Measurements from ENCODE around the gene KRTAP2-3. TPM values are rescaled to one million over a fixed set of nuclear protein-coding genes. Genes with fewer than 3 reads are reported as not detected.

Gene KRTAP2-3
- total and polyA plus RNA-seq, 10 of the 15 experiments (the other 5 are each of a cell fraction or from before 2014, with no cell fraction given), result not detected

DNA sequence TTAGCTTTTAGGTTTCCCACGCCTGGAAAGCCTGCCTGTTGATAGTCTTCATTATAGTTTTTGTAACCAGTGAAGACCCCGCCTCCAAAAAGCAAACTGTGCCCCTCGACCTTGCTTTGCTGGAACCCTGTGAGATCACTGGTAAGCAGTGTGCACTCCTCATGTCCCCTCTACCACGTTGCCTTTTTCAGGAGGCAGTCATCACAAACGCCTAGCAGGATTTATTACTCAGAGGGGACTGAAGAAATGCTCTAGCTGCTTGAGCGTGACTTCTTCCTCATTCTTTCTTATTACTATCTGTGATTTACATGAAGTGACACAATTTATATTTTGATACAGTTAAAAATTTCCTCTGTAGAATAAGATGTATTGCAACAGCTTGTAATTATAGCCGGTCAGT is 44.5 kb downstream of the KRTAP2-3 start (continued):
- TF ChIP-seq SIN3A (IDR thresholded peaks at IDR 0.05; ENCODE audit: low read depth, low read length) (no peak), JUNB (IDR thresholded peaks at IDR 0.05) (no peak), NFIC (IDR thresholded peaks at IDR 0.05; ENCODE audit: low read depth, low read length) (no peak), SUPT20H (IDR thresholded peaks at IDR 0.05; ENCODE audit: borderline replicate concordance, control insufficient read depth, low read depth, low read length) (no peak), BHLHE40 (IDR thresholded peaks at IDR 0.05; ENCODE audit: borderline replicate concordance in 1 of 2, low read depth in 2 of 2, low read length in 1 of 2) (no peak), CEBPZ (IDR thresholded peaks at IDR 0.05; ENCODE audit: low read depth, low read length) (no peak)
- TF ChIP-seq, protein P1, sequence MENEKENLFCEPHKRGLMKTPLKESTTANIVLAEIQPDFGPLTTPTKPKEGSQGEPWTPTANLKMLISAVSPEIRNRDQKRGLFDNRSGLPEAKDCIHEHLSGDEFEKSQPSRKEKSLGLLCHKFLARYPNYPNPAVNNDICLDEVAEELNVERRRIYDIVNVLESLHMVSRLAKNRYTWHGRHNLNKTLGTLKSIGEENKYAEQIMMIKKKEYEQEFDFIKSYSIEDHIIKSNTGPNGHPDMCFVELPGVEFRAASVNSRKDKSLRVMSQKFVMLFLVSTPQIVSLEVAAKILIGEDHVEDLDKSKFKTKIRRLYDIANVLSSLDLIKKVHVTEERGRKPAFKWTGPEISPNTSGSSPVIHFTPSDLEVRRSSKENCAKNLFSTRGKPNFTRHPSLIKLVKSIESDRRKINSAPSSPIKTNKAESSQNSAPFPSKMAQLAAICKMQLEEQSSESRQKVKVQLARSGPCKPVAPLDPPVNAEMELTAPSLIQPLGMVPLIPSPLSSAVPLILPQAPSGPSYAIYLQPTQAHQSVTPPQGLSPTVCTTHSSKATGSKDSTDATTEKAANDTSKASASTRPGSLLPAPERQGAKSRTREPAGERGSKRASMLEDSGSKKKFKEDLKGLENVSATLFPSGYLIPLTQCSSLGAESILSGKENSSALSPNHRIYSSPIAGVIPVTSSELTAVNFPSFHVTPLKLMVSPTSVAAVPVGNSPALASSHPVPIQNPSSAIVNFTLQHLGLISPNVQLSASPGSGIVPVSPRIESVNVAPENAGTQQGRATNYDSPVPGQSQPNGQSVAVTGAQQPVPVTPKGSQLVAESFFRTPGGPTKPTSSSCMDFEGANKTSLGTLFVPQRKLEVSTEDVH (IDR thresholded peaks at IDR 0.05; ENCODE audit: low read depth, partially characterized antibody), result no peak

All from GM12878 (cell line).